Mesenchymal stem cell (in vitro differentiated cells and primary cell): ENCODE results near the gene EHD4.

Experiments used
- DNase-seq: peaks from one replicate; pipeline ENCODE4 v3.0.0-alpha.2; 2013
- H2AFZ ChIP-seq: one replicate; pipeline ENCODE4 v1.6.1; 2013; ENCODE audit warnings: low read depth, mild to moderate bottlenecking, control low read depth, inconsistent platforms, low read length, moderate library complexity
- H2AK5ac ChIP-seq: 2 replicates; pipeline ENCODE4 v1.6.1; 2013; ENCODE audit warnings: low read length, moderate library complexity, mild to moderate bottlenecking, inconsistent platforms; ENCODE audit not compliant: severe bottlenecking
- H2BK120ac ChIP-seq: one replicate; pipeline ENCODE4 v1.6.1; 2013; ENCODE audit warnings: low read depth, mild to moderate bottlenecking, inconsistent platforms, low read length, moderate library complexity
- H2BK12ac ChIP-seq, 2 experiments: one replicate each; pipeline ENCODE4 v1.6.1; 2013; ENCODE audit warnings: inconsistent platforms in 2 of 2, low read length in 2 of 2, mild to moderate bottlenecking in 2 of 2, moderate library complexity in 2 of 2, control low read depth in 1 of 2
- H2BK15ac ChIP-seq: one replicate; pipeline ENCODE4 v1.6.1; 2013; ENCODE audit warnings: mild to moderate bottlenecking, low read depth, inconsistent platforms; ENCODE audit not compliant: poor library complexity, severe bottlenecking
- H2BK5ac ChIP-seq: 2 replicates; pipeline ENCODE4 v1.6.1; 2013; ENCODE audit warnings: low read depth, mild to moderate bottlenecking, low read length, control low read depth, inconsistent platforms; ENCODE audit not compliant: poor library complexity, severe bottlenecking
- H3K14ac ChIP-seq, 2 experiments: one replicate each; pipeline ENCODE4 v1.6.1; 2013; ENCODE audit warnings: inconsistent platforms in 2 of 2, low read length in 2 of 2, control low read depth in 1 of 2, mild to moderate bottlenecking in 1 of 2, moderate library complexity in 1 of 2
- H3K18ac ChIP-seq, 2 experiments: one replicate each; pipeline ENCODE4 v1.6.1; 2013; ENCODE audit warnings: inconsistent platforms in 2 of 2, low read length in 2 of 2, control low read depth in 1 of 2, low read depth in 1 of 2, mild to moderate bottlenecking in 1 of 2
- H3K23ac ChIP-seq, 2 experiments: one replicate each; pipeline ENCODE4 v1.6.1; 2013; ENCODE audit warnings: inconsistent platforms in 2 of 2, low read length in 2 of 2, mild to moderate bottlenecking in 2 of 2, moderate library complexity in 2 of 2, control low read depth in 1 of 2
- H3K27ac ChIP-seq: 2 replicates; pipeline ENCODE4 v1.5.1; 2013; ENCODE audit warnings: mild to moderate bottlenecking, moderate library complexity, low read length, control low read depth, inconsistent platforms; ENCODE audit not compliant: poor library complexity, severe bottlenecking
- H3K27me3 ChIP-seq, 2 experiments: 2 replicates each; pipeline versions ENCODE4 v1.6.1 to v1.7.0; 2013; ENCODE audit warnings: low read length in 2 of 2, mild to moderate bottlenecking in 2 of 2, moderate library complexity in 2 of 2, control low read depth in 1 of 2, inconsistent platforms in 1 of 2; ENCODE audit not compliant: control insufficient read depth in 1 of 2, insufficient read depth in 1 of 2
- H3K36me3 ChIP-seq, 2 experiments: 2 replicates each; pipeline versions ENCODE4 v1.6.1 to v1.7.0; 2013; ENCODE audit warnings: low read length in 2 of 2, control low read depth in 1 of 2, inconsistent platforms in 1 of 2, low read depth in 1 of 2, mild to moderate bottlenecking in 1 of 2; ENCODE audit not compliant: insufficient read depth in 2 of 2, control insufficient read depth in 1 of 2
- H3K4ac ChIP-seq, 2 experiments: one replicate each; pipeline ENCODE4 v1.6.1; 2013; ENCODE audit warnings: inconsistent platforms in 2 of 2, low read length in 2 of 2, mild to moderate bottlenecking in 2 of 2, moderate library complexity in 2 of 2, control low read depth in 1 of 2, low read depth in 1 of 2
- H3K4me1 ChIP-seq: 2 replicates; pipeline ENCODE4 v1.6.1; 2013; ENCODE audit warnings: low read depth, low read length, control low read depth; ENCODE audit not compliant: control insufficient read depth, insufficient read depth
- H3K4me2 ChIP-seq: 2 replicates; pipeline ENCODE4 v1.6.1; 2013; ENCODE audit warnings: low read length, mild to moderate bottlenecking, inconsistent platforms; ENCODE audit not compliant: poor library complexity, severe bottlenecking
- H3K4me3 ChIP-seq, 2 experiments: 2 replicates each; pipeline versions ENCODE4 v1.5.1 to v1.7.0; 2013; ENCODE audit warnings: low read length in 2 of 2, mild to moderate bottlenecking in 2 of 2, control low read depth in 1 of 2, low read depth in 1 of 2; ENCODE audit not compliant: insufficient read depth in 1 of 2
- H3K79me1 ChIP-seq: replicated peaks from 2 replicates; pipeline ENCODE4 v1.6.1; 2013; ENCODE audit warnings: mild to moderate bottlenecking, control low read depth, low read length, inconsistent platforms; ENCODE audit not compliant: poor library complexity, severe bottlenecking
- H3K9ac ChIP-seq: 2 replicates; pipeline ENCODE4 v1.7.0; 2013; ENCODE audit warnings: mild to moderate bottlenecking, low read length, moderate library complexity
- H3K9me3 ChIP-seq: 2 replicates; pipeline ENCODE4 v1.7.0; 2013; ENCODE audit warnings: mild to moderate bottlenecking, low read length; ENCODE audit not compliant: control insufficient read depth
- H4K8ac ChIP-seq: one replicate; pipeline ENCODE4 v1.6.1; 2013; ENCODE audit warnings: inconsistent platforms, mild to moderate bottlenecking, low read length, moderate library complexity
- H4K91ac ChIP-seq: one replicate; pipeline ENCODE4 v1.6.1; 2013; ENCODE audit warnings: mild to moderate bottlenecking, low read length, inconsistent platforms
- WGBS: methylation state at CpG from one replicate; pipeline ENCODE4 v1.1.7; 2013; ENCODE audit warnings: mixed read lengths; 5-methylcytosine and 5-hydroxymethylcytosine counted together

The EHD4 gene

GRCh38 chr15:42018306-42019224 is 46.2 kb upstream of the EHD4 start:
- Histone ChIP-seq H3K4me3 (no peak overlapping the region), H2AFZ (no peak overlapping the region), H3K36me3 (no peaks in the 10 kb centered on the region), H3K18ac (no peak overlapping the region), H3K4me1 (no peaks in the 10 kb centered on the region), H3K14ac (no peak overlapping the region), H3K4ac (no peak overlapping the region), H2BK12ac (no peak overlapping the region), H3K27ac (no peak overlapping the region), H3K27me3 (peaks cover 55 to 64% of the 10 kb centered on the region in 2 experiments), H3K9ac (no peak overlapping the region), H2BK120ac (no peak overlapping the region), H4K8ac (no peak overlapping the region), H3K4me2 (no peak overlapping the region), H3K79me1 (no peaks in the 10 kb centered on the region), H4K91ac (no peak overlapping the region), H2BK15ac (no peak overlapping the region), H2BK5ac (no peak overlapping the region), H3K23ac (no peak overlapping the region), H3K9me3 (peaks cover 11% of the 10 kb centered on the region), H2AK5ac (no peak overlapping the region)
- 82% methylated on average over 6 of the region's 6 CpGs for WGBS
- DNase-seq: no peak

GRCh38 chr15:42016971-42017370 is 44.6 kb upstream of the EHD4 start:
- Histone ChIP-seq H3K36me3 (no peaks in the 10 kb centered on the region), H3K9me3 (peaks cover 3% of the 10 kb centered on the region), H3K9ac (no peak overlapping the region), H3K14ac (peak overlapping the region in 1 of 2 experiments; percentile 76), H2BK15ac (no peak overlapping the region), H3K18ac (no peak overlapping the region), H3K79me1 (no peaks in the 10 kb centered on the region), H3K4me2 (no peak overlapping the region), H2AK5ac (no peak overlapping the region), H3K4me3 (no peak overlapping the region), H3K4ac (no peak overlapping the region), H2BK120ac (no peak overlapping the region), H3K23ac (no peak overlapping the region), H3K27ac (no peak overlapping the region), H3K27me3 (peaks cover 59 to 80% of the 10 kb centered on the region in 2 experiments), H3K4me1 (no peaks in the 10 kb centered on the region), H2AFZ (no peak overlapping the region), H4K91ac (no peak overlapping the region), H2BK5ac (no peak overlapping the region), H4K8ac (no peak overlapping the region), H2BK12ac (no peak overlapping the region)
- DNase-seq: no peak
- 78% methylated on average over 6 of the region's 6 CpGs for WGBS

- no peak overlapping the region for H4K8ac ChIP-seq
- no peak overlapping the region for H3K4me3 ChIP-seq
- no peak overlapping the region for H2BK5ac ChIP-seq
- no peak overlapping the region for H3K4me2 ChIP-seq
- H3K36me3 ChIP-seq: no peaks in the 10 kb centered on the region
- H2BK120ac ChIP-seq: no peak overlapping the region
- no peaks in the 10 kb centered on the region for H3K4me1 ChIP-seq
- WGBS: over 99% methylated on average over 4 of the region's 4 CpGs
- no peak overlapping the region for H3K23ac ChIP-seq
- no peak overlapping the region for H2BK12ac ChIP-seq
- H3K9ac ChIP-seq: no peak overlapping the region
- no peak overlapping the region for H3K27ac ChIP-seq
- no peaks in the 10 kb centered on the region for H3K9me3 ChIP-seq
- DNase-seq: no peak
- H3K79me1 ChIP-seq: no peaks in the 10 kb centered on the region
- no peak overlapping the region for H3K18ac ChIP-seq
- no peak overlapping the region for H3K4ac ChIP-seq
- peaks cover 61 to 75% of the 10 kb centered on the region in 2 experiments for H3K27me3 ChIP-seq
- H3K14ac ChIP-seq: peak overlapping the region in 1 of 2 experiments; percentile 39
- no peak overlapping the region for H2BK15ac ChIP-seq
- H2AFZ ChIP-seq: no peak overlapping the region
- H4K91ac ChIP-seq: no peak overlapping the region
- H2AK5ac ChIP-seq: no peak overlapping the region
Observed at GRCh38 chr15:42014406-42014805, 42.0 kb upstream of the EHD4 start.

GRCh38 chr15:42012928-42013482 is 40.6 kb upstream of the EHD4 start:
- Histone ChIP-seq H2BK120ac (no peak overlapping the region), H2BK15ac (no peak overlapping the region), H3K14ac (peak overlapping the region in 1 of 2 experiments; percentile 46), H4K8ac (no peak overlapping the region), H3K27ac (no peak overlapping the region), H4K91ac (no peak overlapping the region), H3K27me3 (peaks cover 62 to 74% of the 10 kb centered on the region in 2 experiments), H3K79me1 (no peaks in the 10 kb centered on the region), H3K23ac (no peak overlapping the region), H3K4me2 (no peak overlapping the region), H3K9ac (no peak overlapping the region), H3K9me3 (peaks cover 6% of the 10 kb centered on the region), H2AK5ac (no peak overlapping the region), H2AFZ (no peak overlapping the region), H2BK5ac (no peak overlapping the region), H3K4ac (no peak overlapping the region), H3K4me3 (no peak overlapping the region), H3K36me3 (no peaks in the 10 kb centered on the region), H2BK12ac (no peak overlapping the region), H3K18ac (no peak overlapping the region), H3K4me1 (no peaks in the 10 kb centered on the region)
- no peak for DNase-seq
- 77% methylated on average over 10 of the region's 10 CpGs for WGBS
